Common myeloid progenitor, CD34-positive (primary cell): Measurements from ENCODE around the gene SEPTIN1.
"Not testable (repeated sequence)": the region's sequence is repeated elsewhere in the genome, so short reads cannot be mapped to it uniquely, and the experiment has no call there.

Experiments used
- CTCF ChIA-PET: fragments of 350-600 bp; sonication (Branson Sonifier 250); formaldehyde crosslinking; loops from one replicate; lab custom pipeline; 2021; ENCODE audit warnings: antibody characterized with exemption; lab: Charles Lee
- POLR2A ChIA-PET: fragments of 350-600 bp; sonication (Branson Sonifier 250); formaldehyde crosslinking; loops from one replicate; lab custom pipeline; 2021; ENCODE audit warnings: antibody characterized with exemption; lab: Charles Lee
- DNase-seq, 3 donors: peaks; one replicate each; pipeline versions ENCODE4 v3.0.0 to v3.0.0-alpha.2; 2013
- H3K27ac ChIP-seq, 2 experiments: 1 replicate in 1 of 2; 2 replicates in 1 of 2; pipeline ENCODE4 v1.7.0; 2013; ENCODE audit warnings: inconsistent platforms in 2 of 2, low read length in 2 of 2, mild to moderate bottlenecking in 2 of 2, low read depth in 1 of 2, moderate library complexity in 1 of 2; ENCODE audit not compliant: severe bottlenecking in 2 of 2, insufficient read depth in 1 of 2, poor library complexity in 1 of 2
- H3K27me3 ChIP-seq, 5 experiments: replicated peaks in 2 of 5; 1 replicate in 3 of 5; 2 replicates in 2 of 5; pipeline versions ENCODE4 v1.6.1 to v1.7.0; 2013; ENCODE audit warnings: low read length in 4 of 5, mild to moderate bottlenecking in 2 of 5, moderate library complexity in 2 of 5, inconsistent platforms in 1 of 5; ENCODE audit not compliant: insufficient read depth in 5 of 5, control insufficient read depth in 4 of 5
- H3K36me3 ChIP-seq, 4 experiments: 1 replicate in 2 of 4; 2 replicates in 2 of 4; pipeline versions ENCODE4 v1.6.1 to v1.7.0; 2013; ENCODE audit warnings: low read length in 3 of 4, control low read depth in 1 of 4, mild to moderate bottlenecking in 1 of 4; ENCODE audit not compliant: control insufficient read depth in 4 of 4, insufficient read depth in 4 of 4
- H3K4me1 ChIP-seq, 4 experiments: 1 replicate in 3 of 4; 2 replicates in 1 of 4; pipeline versions ENCODE4 v1.6.1 to v1.7.1; 2013; ENCODE audit warnings: low read length in 3 of 4, mild to moderate bottlenecking in 3 of 4, control low read depth in 1 of 4, inconsistent platforms in 1 of 4, moderate library complexity in 1 of 4; ENCODE audit not compliant: control insufficient read depth in 4 of 4, insufficient read depth in 4 of 4; ENCODE audit errors: control extremely low read depth in 1 of 4
- H3K4me3 ChIP-seq, 7 experiments: 1 replicate in 4 of 7; 2 replicates in 3 of 7; pipeline versions ENCODE4 v1.5.1 to v1.7.0; 2013; ENCODE audit warnings: mild to moderate bottlenecking in 7 of 7, low read length in 6 of 7, moderate library complexity in 6 of 7, inconsistent platforms in 2 of 7, low read depth in 2 of 7, control low read depth in 1 of 7; ENCODE audit not compliant: insufficient read depth in 4 of 7, control insufficient read depth in 1 of 7; ENCODE audit errors: extremely low read depth in 1 of 7
- H3K9me3 ChIP-seq, 5 experiments: 1 replicate in 4 of 5; 2 replicates in 1 of 5; pipeline versions ENCODE4 v1.6.1 to v1.7.1; 2013; ENCODE audit warnings: low read length in 4 of 5, mild to moderate bottlenecking in 2 of 5, inconsistent platforms in 1 of 5, low read depth in 1 of 5, moderate library complexity in 1 of 5; ENCODE audit not compliant: control insufficient read depth in 4 of 5, insufficient read depth in 2 of 5; ENCODE audit errors: control extremely low read depth in 1 of 5
- WGBS: methylation state at CpG from one replicate; pipeline ENCODE4 v1.1.5; 2013; ENCODE audit not compliant: insufficient coverage; 5-methylcytosine and 5-hydroxymethylcytosine counted together

Gene SEPTIN1

GRCh38 chr16:30335028-30335597, 47.2 kb downstream of the SEPTIN1 start:
- H3K36me3 ChIP-seq, H3K27me3 ChIP-seq, H3K9me3 ChIP-seq: not testable (repeated sequence)
- DNase-seq = peak; percentile 73 to 82 (median 81)
- ChIA-PET CTCF (interaction anchor here (0.9 kb wide), 1 partner anchor 20 kb away, joined by 4 read pairs; the partner anchor contains the start of gene CD2BP2), POLR2A (interaction anchor here (0.6 kb wide), 1 partner anchor 9 kb away, joined by 3 read pairs; no protein-coding TSS in a partner anchor)
- H3K4me3 ChIP-seq = peak overlapping the region; percentile 59 to 88 (median 73)
- peaks cover 0 to 16% (median 13%) of the 10 kb centered on the region in 4 experiments for H3K4me1 ChIP-seq
- 0% methylated on average over 52 of the region's 70 CpGs for WGBS
- H3K27ac ChIP-seq = peak overlapping the region in 1 of 2 experiments; percentile 73

GRCh38 chr16:30334473-30334989, 47.8 kb downstream of the SEPTIN1 start:
- H3K27me3 ChIP-seq, POLR2A ChIA-PET, CTCF ChIA-PET, H3K36me3 ChIP-seq, H3K9me3 ChIP-seq: not testable (repeated sequence)
- Histone ChIP-seq H3K27ac (peak overlapping the region in 1 of 2 experiments; percentile 73), H3K4me1 (peaks cover 0 to 16% (median 13%) of the 10 kb centered on the region in 4 experiments), H3K4me3 (peak overlapping the region; percentile 42 to 88 (median 73))
- 0% methylated on average over 9 of the region's 33 CpGs for WGBS
- peak; percentile 71 to 84 (median 78) for DNase-seq
